HFFc6 (cell line): ENCODE data around the gene SLC12A8. TPM values are rescaled to one million over a fixed set of nuclear protein-coding genes. Genes with fewer than 3 reads are reported as not detected.

Source experiments
- DNase-seq: peaks from one replicate; pipeline ENCODE4 v3.0.0-alpha.2; 2018
- H3K27ac Mint-ChIP-seq: 2 replicates; pipeline ENCODE4 v1.8.0; 2020; ENCODE audit warnings: mild to moderate bottlenecking, mixed read lengths
- H3K27me3 Mint-ChIP-seq: 2 replicates; pipeline ENCODE4 v1.8.0; 2021; ENCODE audit warnings: mild to moderate bottlenecking, moderate library complexity, mixed read lengths; ENCODE audit not compliant: insufficient read depth
- H3K36me3 Mint-ChIP-seq: 2 replicates; pipeline ENCODE4 v1.8.0; 2021; ENCODE audit warnings: low read depth, mixed read lengths
- H3K4me1 Mint-ChIP-seq: 2 replicates; pipeline ENCODE4 v1.8.0; 2020; ENCODE audit warnings: low read depth, mixed read lengths
- H3K4me3 Mint-ChIP-seq: 2 replicates; pipeline ENCODE4 v1.8.0; 2020; ENCODE audit warnings: mild to moderate bottlenecking, moderate library complexity, mixed read lengths
- H3K9me3 Mint-ChIP-seq: 2 replicates; pipeline ENCODE4 v1.8.0; 2020; ENCODE audit warnings: mild to moderate bottlenecking, mixed read lengths
- CTCF ChIP-seq: fragments of 200-600 bp; sonication (generic); IDR thresholded peaks from 2 replicates; pipeline ENCODE4 v1.5.0; 2021; ENCODE audit warnings: antibody characterized with exemption, mild to moderate bottlenecking
- total RNA-seq, 6 experiments: library from RNA; stranded (reverse); fragmentation: NEBNext Ultra II Directional; extraction: Animal tissue kit (Norgen Biotek cat#: 25700); gene quantifications; 2 replicates in 1 of 6; 3 replicates in 5 of 6; pipeline ENCODE4 v1.2.3, GENCODE V29; 2021

SLC12A8 gene
- total RNA-seq, 6 experiments from 2014 or later = 1.8 to 4.6 (median 3.7) TPM

- H3K27ac Mint-ChIP-seq = no peak overlapping the region
- no peak overlapping the region for H3K4me3 Mint-ChIP-seq
- peaks cover 51% of the 10 kb centered on the region for H3K4me1 Mint-ChIP-seq
- H3K27me3 Mint-ChIP-seq = peaks cover 2% of the 10 kb centered on the region
- DNase-seq = no peak
- TF ChIP-seq CTCF = no peak
- H3K36me3 Mint-ChIP-seq = no peaks in the 10 kb centered on the region
- H3K9me3 Mint-ChIP-seq = no peaks in the 10 kb centered on the region
These were observed 67.8 kb downstream of the SLC12A8 start for GRCh38 chr3:125144653-125145314.

GRCh38 chr3:125143982-125144652 is 68.4 kb downstream of the SLC12A8 start:
- no peaks in the 10 kb centered on the region for H3K9me3 Mint-ChIP-seq
- no peak overlapping the region for H3K4me3 Mint-ChIP-seq
- H3K27ac Mint-ChIP-seq = no peak overlapping the region
- DNase-seq = no peak
- TF ChIP-seq CTCF = no peak
- H3K36me3 Mint-ChIP-seq = no peaks in the 10 kb centered on the region
- H3K27me3 Mint-ChIP-seq = peaks cover 2% of the 10 kb centered on the region; the same call in 1 of the 2 replicates
- H3K4me1 Mint-ChIP-seq = peaks cover 53% of the 10 kb centered on the region

- H3K9me3 Mint-ChIP-seq = no peaks in the 10 kb centered on the region
- no peaks in the 10 kb centered on the region; the same call in 1 of the 2 replicates for H3K27me3 Mint-ChIP-seq
- H3K4me1 Mint-ChIP-seq = peaks cover 53% of the 10 kb centered on the region
- no peaks in the 10 kb centered on the region for H3K36me3 Mint-ChIP-seq
- DNase-seq = no peak
- no peak overlapping the region for H3K27ac Mint-ChIP-seq
- H3K4me3 Mint-ChIP-seq = no peak overlapping the region
- TF ChIP-seq CTCF = no peak
These were observed 69.0 kb downstream of the SLC12A8 start for GRCh38 chr3:125143538-125143937.

GRCh38 chr3:125142940-125143339 is 69.6 kb downstream of the SLC12A8 start:
- Mint-ChIP-seq H3K4me1 (peaks cover 55% of the 10 kb centered on the region), H3K27me3 (no peaks in the 10 kb centered on the region; the same call in 1 of the 2 replicates), H3K36me3 (no peaks in the 10 kb centered on the region), H3K9me3 (no peaks in the 10 kb centered on the region), H3K4me3 (no peak overlapping the region), H3K27ac (no peak overlapping the region)
- TF ChIP-seq CTCF = no peak
- DNase-seq = no peak

- H3K27ac Mint-ChIP-seq = no peak overlapping the region
- no peak overlapping the region for H3K4me3 Mint-ChIP-seq
- no peak for DNase-seq
- H3K36me3 Mint-ChIP-seq = no peaks in the 10 kb centered on the region
- H3K27me3 Mint-ChIP-seq = no peaks in the 10 kb centered on the region; the same call in 1 of the 2 replicates
- H3K4me1 Mint-ChIP-seq = peaks cover 58% of the 10 kb centered on the region
- no peaks in the 10 kb centered on the region for H3K9me3 Mint-ChIP-seq
- no peak for TF ChIP-seq CTCF
These were observed 70.1 kb downstream of the SLC12A8 start for GRCh38 chr3:125142420-125142778.
